HuH-7.5 (cell line): Measurements from ENCODE around the gene C18orf63.
"Not testable (repeated sequence)": the region's sequence is repeated elsewhere in the genome, so short reads cannot be mapped to it uniquely, and the experiment has no call there.

Source experiments
- DNase-seq: peaks from one replicate; pipeline ENCODE4 v3.0.0; 2011; ENCODE audit warnings: low spot score

The C18orf63 gene

DNA sequence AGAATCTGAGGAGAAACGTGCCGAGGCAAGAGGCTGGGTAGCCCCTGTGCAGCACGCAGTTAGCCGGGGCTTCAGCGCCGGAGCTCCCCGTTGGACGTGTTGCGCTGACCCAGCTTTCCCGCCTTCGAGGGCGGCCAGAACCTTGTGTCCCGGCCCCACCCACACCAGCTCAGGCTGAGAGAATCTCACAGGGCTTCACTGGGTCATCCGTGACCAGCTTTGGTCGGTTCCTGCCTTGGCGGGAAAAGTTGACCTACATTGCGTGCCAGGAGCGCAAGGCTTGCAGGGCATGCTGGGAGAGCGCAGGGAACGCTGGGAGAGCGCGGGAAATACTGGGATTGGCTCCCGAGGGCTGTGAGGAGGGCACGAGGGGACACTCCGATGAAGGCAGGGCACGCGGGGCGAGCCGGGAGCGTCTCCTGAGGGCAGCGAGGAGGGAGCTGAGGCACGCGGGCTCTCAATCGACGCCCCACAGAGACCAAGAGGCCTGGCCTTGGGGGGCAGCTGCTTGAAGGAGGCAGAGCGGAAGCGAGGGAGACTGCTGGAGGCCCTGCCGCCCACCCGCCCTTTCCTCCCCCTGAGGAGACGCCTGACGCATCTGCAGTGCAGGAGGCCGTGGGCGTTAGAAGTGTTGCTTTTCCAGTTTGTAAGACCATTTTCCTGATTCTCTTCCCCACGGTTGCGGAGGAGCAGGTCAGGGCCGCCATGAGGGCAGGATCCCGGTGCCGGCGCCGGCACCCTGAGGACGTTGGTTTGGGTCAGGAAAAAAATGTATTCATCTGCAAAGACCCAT lies at the start of gene C18orf63:
Gene C18orf63, plus strand, starts transcription at position 376 of the 793 bp plus-strand sequence. CDS start 2,027 bp downstream, outside the sequence.
- DNase-seq = no peak

DNA sequence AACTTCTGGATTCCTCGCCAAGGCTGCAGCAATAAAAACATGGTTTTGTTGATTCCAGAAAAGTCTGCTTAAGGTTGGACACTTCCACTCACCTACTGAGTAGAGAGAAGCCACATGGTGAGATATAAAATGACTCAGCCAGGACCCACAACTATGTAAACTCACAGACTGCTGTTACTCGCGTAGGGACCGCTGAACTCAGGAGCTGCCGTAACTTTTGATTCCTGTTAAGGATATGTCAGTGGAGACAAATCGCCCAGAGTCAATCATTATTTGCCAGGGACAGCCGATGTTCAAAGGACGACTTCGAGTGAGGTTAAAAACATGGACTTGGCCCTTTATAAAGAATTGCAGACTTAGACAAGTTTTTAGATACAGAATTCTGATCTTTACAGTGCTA lies 49.5 kb upstream of the C18orf63 start:
- no peak for DNase-seq

DNA sequence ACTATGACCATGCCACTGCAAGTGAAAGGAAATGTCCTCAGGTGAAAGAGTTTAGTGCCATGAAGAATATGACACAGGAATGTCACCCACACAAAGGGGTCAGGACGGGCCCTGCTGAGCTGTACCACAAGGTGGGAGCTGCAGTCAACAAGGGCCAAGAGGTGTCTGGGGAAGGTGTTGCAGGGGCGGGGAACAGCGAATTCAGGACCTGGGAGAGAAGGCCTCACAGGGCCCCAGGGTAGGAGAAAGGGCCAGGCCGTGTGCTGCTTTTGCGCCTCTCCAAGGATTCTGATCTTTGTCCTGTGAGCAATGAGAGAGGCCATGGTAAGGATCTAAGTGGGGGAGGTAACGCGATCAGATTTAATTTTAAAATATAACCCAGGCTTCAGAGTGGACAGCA lies 47.5 kb upstream of the C18orf63 start:
- no peak for DNase-seq

DNA sequence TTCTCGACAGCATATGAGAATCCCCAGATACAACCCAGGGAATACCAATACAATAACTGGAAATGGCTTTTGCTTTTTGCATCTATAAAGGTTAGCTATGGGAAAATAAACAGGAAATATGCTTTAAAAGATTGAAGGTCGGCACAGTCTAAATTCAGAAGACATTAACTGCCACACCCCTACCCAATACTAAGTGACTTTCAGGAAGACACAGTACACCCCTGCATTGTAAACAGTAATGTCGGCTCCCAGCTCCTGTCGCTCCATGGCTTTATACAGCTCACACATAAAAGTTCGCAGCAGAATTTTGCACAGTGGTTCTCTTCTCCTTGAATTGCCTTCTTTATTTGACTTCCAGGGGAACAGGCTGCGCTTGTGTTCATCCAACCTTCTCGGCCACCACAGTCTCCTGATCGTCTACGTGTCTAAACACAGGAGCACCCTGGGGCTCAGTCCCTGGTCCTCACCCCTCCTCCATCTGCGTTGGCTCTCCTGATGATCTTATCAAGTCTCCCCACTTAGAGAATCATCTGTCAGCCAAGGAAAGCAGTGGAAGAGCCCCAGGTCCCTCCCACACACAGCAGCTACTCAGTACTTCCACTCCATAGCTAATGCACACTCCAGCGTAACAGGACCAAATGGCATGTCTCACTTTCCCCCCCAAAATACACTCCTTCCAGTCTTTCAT lies 46.6 kb upstream of the C18orf63 start:
- no peak for DNase-seq

DNA sequence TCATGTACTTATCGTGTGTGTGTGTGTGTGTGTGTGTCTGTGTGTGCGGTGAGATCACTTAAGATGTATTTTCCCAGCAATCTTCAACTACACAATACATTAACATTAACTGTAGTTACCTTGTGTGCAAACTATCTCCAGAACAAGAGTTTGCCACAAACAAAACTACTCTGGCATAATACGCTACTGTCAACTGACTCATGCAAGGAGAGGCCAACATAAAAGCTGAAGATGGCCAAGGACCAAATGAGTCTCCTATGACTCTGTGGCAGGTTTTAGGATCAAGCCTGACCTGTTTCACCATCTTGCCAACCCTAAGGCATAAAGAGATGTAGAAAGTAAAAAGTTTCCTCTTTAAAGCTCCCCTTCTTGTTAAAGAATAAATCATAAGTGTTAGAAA lies 44.0 kb upstream of the C18orf63 start:
- DNase-seq = no peak

DNA sequence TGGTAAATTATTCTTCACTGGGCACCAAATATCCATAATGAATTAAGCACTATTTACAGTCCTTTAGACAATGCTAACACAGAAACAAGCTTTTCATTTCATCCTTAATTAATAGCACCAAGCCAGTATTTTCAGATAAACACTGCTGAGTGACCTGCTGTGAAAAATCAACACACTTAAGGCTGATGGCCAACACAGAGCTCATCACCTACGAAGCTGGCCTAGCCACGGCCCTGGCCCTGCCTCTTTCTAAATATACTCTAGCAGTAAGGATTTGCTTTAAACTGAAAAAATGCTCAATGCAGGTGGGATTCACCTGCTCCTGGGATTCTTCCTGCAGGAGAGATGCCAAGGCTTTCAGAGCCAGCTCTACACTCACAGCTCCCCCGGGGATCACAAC lies 42.2 kb upstream of the C18orf63 start:
- no peak for DNase-seq

DNA sequence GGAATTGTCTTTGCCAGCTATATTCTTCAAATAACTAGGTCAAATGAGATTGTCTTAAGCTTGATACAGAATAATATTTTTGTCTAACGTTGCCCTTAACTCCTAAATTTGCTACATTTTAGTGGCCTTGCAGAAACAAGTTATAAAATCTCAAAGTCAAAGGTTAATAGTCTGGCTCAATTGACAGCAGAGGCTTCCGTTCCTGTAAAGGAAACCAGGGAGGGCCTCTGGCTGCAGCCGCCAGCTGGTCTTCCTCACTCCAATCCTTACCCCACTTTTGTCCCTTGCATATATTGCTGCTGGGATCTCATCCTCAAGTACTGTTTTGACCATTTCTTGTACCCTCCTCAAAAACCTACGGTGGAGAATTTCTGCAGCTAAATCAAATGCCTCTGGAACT lies 40.9 kb upstream of the C18orf63 start:
- no peak for DNase-seq

DNA sequence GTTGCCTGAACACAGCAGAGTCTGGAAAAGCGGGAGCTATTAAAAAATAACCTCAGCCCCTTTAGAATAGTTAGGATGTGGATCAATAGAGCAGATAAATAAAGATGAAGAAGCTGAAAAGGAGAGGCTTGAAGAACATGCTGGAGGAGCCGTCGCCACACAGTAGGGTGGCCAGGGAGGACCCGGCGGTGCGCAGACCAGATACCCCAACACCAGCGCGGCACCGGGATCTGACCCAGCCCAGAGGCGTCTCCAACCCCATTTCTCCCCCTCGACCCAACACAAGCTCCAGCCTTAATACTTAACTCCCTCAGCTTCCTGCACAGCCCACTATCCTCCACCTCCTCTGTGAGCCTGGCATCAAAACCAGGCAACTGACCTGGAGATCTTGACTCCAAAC lies 39.9 kb upstream of the C18orf63 start:
- DNase-seq = no peak

DNA sequence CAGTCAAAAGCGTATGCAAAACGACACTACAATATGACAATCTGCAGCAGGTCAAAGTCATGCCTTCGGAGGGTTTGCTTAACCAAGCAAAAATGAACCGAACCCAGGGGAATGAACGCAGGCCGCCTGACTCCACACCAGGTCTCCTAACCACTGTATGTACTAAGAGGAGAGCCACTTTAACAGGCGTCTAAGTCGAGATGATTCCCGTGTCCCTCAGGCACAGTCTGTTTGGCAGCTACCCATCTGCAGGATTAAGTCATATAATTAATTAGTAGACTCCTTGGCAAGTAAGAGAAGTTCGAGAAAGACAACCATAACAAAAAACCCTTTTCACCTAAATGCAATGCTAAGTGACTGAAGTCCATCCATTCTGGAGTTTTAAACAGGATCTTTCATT lies 39.0 kb upstream of the C18orf63 start:
- no peak for DNase-seq

DNA sequence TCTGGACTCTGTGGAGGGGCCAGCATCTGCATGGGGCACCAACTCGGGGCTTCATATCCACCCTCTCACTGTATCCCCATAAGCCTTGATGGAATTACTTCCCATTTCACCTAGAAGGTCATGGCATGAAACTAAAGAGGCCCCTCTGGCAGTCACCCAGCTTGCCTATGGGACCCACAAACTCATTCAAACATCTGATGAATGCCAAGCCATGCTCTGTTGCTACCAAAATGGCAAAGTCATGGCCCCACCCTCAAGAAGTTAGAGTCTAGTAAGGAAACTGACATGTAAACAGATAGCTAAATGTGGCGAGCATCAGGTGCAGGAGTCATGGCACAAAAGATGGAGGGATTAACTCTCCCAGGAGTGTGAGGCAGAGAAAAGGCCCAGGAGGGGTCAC lies 38.3 kb upstream of the C18orf63 start:
- DNase-seq = no peak

DNA sequence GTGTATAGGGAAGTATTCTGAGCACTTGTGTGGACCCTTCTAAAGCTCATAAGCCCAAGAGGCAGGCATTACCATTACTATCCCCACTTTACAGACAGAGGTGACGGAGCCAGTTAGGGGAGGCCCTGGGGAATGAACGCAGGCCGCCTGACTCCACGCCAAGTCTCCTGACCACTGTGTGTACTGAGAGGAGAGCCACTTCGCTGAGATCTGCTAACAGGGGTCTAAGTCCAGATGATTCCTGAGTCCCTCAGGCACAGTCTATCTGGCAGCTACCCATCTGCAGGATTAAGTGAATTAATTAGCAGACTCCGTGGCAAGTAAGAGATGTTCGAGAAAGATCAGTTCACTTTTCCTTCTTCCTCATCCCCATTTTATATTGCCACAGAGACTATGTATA lies 37.6 kb upstream of the C18orf63 start:
- DNase-seq = no peak

DNA sequence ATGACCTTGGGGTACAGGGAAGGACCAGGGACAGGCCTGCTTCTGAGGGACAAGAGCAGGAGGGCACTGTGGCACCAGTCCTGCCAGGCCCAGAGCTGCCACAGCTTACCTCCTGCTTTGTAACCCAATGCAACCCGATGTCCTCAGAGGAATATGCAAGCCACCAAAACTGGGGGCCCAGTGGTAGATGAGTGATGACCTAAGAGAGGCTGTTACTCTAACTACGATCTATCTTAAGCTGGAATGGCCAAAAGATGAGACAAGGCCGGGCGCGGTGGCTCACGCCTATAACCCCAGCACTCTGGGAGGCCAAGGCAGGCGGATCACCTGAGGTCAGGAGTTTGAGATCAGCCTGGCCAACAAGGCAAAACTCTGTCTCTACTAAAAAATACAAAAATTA lies 36.7 kb upstream of the C18orf63 start:
- DNase-seq = no peak

DNA sequence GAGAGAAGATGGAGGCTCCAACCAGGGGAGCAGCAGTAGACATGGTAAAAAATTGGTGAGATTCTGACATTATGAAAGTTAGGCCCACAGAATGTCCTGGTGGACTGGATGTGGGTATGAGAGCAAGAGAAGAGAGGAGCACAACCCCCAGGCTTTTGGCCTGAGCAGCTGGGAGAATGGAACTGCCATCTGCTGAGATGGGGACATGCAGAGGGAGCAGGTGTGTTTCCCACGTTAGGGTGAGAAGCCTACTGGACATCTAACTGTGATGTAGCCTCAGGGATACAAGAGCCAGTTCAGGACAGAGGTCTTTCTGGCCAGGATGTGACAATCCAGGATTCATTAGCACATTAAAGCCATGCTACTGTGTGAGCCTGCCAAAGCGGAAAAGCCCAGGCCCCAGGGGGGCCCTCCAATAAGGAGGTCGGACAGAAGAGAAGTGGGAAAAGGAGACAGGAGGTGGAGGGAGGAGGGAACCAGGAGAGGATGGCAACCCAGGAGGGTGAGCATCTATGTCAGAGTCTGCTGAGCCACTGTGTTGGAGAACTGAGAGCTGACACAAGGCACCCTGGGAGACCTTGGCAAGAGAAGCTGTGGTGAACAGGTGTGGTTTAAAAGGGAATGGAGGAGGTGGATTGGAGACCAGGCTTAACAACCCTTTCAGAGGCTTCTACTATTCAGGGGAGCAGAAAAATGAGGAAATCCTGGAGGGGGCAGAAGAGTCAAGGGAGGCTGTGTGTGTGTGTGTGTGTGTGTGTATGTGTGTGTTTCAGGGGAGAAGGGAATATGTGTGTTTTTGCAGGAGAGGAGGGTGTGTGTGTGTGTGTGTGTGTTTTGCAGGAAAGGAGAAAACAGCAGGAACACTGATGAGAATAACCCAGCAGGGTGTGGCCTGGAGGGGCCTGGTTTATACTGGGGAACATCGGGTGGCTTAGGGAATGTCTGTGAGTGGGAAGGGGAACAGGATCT lies 34.3 kb upstream of the C18orf63 start:
- DNase-seq = no peak

DNA sequence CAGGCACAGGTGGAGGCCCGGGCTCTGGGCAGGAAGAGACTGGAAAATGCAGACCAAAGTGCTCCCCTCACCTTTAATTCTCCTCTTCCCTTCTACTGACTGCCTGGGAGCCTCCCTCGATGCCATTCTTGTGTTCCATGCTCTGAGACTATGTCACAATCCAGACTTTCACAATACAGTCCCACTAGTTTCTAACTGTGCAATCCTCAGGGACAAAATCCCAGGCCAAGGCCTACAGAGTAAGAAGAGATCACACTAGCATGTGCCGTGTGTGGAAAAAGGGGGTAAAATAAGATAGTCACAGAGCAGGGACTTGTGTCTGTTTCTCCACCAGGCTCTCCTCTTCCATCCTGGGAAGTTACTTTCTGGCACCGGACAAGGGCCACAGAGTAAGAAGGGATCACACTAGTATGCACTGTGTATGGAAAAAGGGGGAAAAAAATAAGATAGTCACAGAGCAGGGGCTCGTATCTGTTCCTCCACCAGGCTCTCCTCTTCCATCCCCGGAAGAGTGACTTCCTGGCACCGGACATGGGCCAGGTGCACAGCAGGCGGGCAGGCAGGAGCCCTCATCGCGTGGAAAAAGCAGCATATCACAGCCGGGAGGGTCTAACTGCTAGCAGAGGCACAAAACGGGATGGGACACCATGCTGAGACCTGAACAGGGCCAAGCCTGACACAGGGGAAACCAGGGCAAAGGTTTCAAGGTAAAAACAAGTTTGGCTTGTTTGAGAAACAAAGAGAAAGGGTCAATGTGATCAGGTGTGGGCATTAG lies 33.5 kb upstream of the C18orf63 start:
- peak; percentile 34 for DNase-seq

DNA sequence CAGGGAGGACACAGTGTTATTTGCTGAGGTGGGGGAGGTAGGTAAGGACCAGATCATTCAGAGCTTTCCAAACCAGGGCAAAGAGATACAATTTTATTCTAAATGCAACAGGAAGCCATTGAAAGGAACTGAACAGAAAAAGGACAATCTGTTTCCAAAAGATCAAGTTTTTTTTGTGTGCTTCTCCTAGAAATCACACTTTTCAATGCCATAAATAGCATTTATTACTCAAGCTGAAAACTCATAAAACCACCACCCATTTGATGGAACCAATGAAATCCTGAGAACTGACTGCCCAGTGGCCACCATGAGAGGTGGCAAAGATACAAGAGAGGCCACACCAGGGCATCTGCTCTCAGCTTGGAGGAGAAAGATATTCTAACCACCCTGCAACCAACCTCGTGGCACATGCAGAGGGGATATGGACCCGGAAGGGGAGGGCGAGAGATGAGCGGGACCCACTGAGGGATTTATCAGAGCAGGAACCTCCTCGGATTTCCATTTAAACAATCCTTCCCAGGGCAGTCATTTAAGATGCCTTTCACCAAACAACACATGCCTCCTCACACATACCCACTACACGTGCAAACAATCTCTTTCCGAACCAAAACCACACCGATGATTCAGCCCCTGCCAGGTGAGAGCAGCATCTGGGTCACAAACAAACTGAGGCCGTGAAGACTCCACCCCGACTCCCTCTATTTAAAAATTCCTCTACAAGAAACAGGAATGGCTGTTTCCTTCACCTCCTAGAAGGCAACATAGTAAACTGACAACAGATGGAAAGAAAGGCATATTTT lies 32.7 kb upstream of the C18orf63 start:
- no peak for DNase-seq

DNA sequence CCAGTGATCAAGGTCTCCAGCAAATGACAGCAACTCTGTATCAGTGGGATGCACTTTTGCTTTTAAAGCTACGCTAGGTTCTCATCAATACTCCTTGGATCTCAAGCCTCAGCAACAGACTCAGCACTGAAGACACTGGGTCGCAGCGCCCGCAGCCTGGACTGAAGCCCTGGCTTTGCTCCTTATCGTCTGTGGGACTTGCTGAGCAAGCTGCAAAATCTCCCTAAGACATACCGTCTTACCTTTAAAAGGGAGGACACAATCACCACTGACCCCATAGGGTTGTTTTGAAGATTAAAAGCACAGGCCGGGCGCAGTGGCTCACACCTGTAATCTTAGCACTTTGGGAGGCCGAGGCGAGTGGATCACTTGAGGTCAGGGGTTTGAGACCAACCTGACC lies 32.0 kb upstream of the C18orf63 start:
- no peak for DNase-seq

DNA sequence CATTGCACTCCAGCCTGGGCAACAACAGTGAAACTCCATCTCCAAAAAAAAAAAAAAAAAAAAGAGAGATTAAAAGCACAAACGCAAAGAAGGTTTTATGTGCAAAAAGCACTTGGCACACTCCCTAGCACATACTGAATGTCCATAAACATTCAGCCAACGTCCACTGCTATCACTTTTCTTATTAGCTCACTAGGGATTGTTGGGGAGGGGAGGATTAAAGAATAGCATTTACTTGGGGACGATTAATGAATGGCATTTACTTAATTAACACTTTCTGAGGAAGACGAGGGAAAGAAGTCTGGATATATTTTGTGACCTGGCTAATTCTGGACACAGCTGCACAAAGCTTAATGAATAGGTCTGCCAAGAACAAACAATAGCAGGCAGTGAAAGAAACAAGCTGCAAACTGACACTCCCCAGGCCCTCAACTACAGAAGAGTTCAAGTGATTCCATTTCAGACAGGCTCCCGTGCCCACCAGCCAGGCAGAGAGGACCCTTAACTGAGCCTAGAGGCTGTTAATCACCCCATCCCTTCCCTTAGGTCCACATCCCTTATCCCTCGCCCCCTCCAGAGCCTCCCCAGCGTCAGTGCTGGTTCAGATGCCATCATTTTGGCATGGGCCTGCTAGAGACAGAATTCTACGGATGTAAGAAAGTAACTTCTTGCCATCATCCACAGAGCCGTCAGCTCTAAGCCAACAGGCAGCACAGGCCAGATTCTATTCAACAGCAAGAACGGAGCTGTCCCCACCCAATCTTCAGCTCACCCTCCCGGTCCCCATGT lies 31.3 kb upstream of the C18orf63 start:
- DNase-seq = no peak

DNA sequence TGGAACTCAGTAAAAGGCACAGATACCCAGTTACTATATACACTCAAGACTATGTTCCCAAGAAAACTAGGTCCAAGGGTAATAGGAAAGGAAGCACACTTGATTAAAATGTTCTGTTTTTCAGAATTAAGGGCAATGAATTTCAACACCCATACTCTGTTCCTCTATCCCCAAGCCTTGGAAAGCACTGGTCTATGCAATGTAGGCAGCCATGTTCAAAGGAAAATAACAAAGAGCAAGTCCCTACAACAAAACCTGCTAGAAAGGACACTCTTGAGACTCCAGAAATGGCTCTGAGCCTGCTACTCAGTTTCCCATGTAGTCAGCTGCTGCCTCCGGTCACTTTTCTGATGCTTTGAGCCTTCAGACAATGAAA lies 30.7 kb upstream of the C18orf63 start:
- no peak for DNase-seq

DNA sequence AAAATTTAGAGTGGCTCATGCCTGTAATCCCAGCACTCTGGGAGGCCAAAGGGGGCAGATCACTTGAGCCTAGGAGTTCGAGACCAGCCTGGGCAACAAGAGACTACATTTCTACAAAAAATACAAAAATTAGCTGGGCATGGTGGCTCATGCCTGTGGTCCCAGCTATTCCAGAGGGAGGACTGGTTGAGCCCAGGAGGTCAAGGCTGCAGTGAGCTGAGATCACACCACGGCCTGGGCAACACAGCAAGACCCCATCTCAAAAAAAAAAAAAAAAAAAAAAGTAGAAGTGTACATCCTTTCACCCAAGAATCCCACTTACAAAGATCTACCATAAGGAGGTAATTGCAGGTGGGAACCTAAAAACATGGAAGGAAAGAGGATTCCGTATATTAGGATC lies 30.1 kb upstream of the C18orf63 start:
- DNase-seq = not testable (repeated sequence)
